ENCODE measurements around the gene EMILIN1. TPM values are rescaled to one million over a fixed set of nuclear protein-coding genes. Genes with fewer than 3 reads are reported as not detected.

The EMILIN1 gene
- total RNA-seq, 2 donors from 2014 or later: 0.42 to 0.93 TPM

DNA sequence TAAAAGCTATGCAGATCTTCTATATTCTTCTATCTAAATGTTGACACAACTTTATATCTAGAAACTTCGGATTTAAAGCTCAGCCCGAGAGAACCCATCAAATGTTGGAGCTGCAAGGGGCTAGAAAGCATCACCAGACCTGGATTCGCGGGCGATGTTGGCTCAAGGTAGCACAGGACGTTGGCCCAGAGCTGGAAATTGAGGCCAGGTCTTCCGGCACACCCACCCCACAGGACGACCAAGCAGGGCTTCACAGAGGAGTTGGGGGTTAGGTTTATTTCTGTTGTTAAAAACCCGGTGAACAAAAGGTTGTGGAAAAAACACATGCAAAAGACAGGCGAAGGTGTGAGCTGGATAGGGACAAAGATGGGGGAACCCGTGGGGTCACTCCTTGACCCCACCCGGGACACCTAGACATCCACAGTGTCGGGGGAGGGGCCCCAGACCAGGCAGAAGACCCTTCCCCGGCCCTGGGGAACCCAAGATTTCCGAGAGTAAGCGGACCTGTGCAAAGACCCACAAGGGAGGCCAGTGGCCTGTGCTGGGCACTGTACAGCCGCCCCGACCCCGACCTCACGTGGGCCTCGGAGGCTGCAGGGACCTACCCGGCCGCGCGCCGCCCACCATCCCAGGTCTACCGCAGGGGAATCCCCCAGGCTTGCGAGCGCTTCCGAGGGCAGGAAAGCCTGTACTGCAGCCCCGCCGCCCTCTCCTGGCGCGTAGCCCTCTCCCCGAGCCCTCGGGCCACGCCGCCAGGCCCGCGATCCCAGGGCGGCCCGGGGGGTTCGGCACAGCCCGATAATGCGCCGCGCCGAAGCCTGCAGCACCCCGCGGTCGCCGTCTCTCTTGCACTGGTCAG, 28.8 kb upstream of the EMILIN1 start:
- H3K4me1 Mint-ChIP-seq: peaks cover 18% of the 10 kb centered on the region
- H3K27me3 Mint-ChIP-seq: peaks cover 6% of the 10 kb centered on the region
- H3K9me3 Mint-ChIP-seq: peaks cover 8% of the 10 kb centered on the region
- peak overlapping the region; percentile 94 for H3K4me3 Mint-ChIP-seq
- peak overlapping the region; percentile 100 for H3K27ac Mint-ChIP-seq
- peaks cover 19% of the 10 kb centered on the region for H3K36me3 Mint-ChIP-seq (ENCODE audit: low read depth)
- ATAC-seq (replicated peaks): peak; percentile 38

DNA sequence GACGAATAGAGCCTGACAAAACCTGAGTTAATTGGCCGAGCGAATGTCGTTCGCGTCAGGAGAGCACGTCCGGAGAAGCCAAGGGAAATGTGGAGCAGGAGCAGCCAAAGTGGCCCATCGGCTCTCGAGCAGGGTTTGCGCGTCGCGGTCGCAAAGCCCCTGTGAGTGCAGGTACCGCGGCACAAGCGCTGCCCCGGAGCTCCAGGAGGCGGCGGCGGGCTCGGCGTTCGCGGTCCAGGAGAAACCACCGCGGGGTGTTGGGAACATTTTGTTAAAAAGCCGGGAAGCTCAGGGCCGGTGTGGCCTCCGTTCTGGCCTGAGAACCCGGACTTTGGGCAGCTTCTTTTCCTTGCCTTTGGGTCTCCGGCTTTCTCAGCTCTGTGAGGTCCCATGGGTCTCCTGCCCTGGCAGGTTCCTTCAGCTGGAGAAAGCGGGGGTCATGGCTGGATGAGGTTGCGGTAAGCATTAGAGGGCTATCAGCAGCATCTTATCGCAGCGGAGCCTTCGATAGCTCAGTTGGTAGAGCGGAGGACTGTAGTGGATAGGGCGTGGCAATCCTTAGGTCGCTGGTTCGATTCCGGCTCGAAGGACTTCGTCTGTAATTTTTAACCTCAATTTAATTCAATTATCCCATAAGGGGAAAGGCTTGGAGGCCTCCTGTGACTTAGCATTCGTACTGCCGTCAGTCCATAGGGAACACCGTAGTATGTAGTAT, 28.0 kb upstream of the EMILIN1 start:
- Mint-ChIP-seq H3K27ac (peak overlapping the region; percentile 100), H3K4me3 (peak overlapping the region; percentile 94), H3K9me3 (peaks cover 8% of the 10 kb centered on the region), H3K36me3 (ENCODE audit: low read depth) (peaks cover 26% of the 10 kb centered on the region), H3K4me1 (peaks cover 18% of the 10 kb centered on the region), H3K27me3 (peaks cover 6% of the 10 kb centered on the region)
- ATAC-seq (replicated peaks): peak; percentile 73

DNA sequence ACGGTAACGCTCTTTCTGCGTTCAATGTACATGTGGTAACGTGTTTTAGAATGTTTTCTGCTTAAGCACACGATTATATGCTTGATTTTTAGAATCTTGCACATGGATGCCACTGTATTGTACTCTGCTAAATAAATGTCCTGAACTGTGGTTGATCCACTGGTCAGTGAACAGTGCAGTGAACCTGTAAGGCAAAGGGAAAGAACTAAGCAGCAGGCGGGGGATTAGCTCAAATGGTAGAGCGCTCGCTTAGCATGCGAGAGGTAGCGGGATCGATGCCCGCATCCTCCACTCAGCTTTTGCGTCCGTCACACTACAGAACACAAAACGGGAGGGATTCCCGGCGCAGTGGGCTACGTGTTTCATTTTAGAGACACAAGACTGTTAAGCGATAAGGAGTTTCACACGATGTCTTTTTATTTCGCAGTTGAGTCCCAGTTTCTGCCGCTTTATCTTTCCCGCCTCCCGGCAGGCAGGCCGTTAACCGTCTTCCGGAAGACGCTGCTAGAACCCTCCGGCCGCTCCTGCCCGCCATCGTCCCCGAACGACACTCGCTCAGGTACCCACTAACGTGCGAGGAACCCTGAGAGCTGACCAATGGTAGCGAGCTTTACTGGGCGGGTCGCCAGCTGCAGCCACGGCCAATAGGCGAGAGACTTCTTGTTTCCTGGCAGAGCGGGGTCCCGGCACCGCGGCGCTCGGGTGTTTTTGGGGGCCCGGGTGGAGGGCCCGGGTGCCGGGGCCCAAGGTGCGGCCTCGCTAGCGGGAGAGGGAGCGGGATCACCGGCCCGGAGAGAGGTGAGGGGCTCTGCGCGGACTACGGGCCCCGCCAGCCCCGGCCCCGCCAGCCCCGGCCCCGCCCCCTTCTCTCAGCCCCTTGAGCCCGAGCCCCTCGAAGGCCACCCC, 27.2 kb upstream of the EMILIN1 start, which contains the start of gene AGBL5:
Gene AGBL5, plus strand, starts transcription at position 673 of the 906 bp plus-strand sequence. CDS start 1,291 bp downstream, outside the sequence.
- H3K27me3 Mint-ChIP-seq: peaks cover 6% of the 10 kb centered on the region
- H3K9me3 Mint-ChIP-seq: peaks cover 8% of the 10 kb centered on the region
- H3K27ac Mint-ChIP-seq: peak within 1 kb of the TSS; percentile 100
- ATAC-seq (replicated peaks): peak; percentile 82
- peaks cover 34% of the 10 kb centered on the region for H3K36me3 Mint-ChIP-seq (ENCODE audit: low read depth)
- peaks cover 18% of the 10 kb centered on the region for H3K4me1 Mint-ChIP-seq
- peak within 1 kb of the TSS; percentile 94 for H3K4me3 Mint-ChIP-seq

DNA sequence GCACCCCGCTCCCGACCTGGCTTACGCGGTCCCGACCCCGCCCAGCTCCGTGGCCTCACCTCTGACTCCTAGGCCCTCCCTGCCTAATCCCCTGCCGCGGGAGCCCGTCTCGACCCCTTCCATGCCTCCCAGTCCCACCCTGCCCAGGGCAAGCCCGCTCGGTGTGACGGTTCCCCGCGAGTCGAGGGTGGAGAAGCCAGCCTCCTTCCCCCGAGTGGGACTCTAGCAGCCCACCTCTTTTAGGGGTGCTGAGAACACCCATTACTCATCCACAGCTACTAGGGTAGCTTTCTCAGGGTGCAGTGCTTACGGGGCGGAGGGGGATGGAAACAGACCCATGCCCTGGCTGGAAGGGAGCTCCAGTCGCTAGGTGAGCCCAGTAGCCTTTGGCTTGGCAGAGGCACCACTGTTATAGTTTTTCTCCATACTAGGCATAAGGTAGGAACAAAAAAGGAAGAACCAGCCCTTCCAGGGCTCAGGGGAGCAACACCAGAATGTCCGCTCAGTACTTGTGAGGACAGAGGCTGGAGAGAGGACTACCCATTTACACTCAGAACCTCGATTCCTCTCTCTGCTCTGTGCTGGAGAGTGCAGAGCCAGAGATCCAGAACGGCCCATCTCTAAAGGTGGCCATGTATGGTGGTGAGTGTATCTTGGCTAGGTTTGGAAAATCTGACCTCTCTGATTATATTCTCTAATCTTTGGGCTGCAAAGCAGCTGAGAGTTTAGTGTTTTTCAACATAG, 26.3 kb upstream of the EMILIN1 start:
- Mint-ChIP-seq H3K9me3 (peaks cover 8% of the 10 kb centered on the region), H3K4me3 (peak overlapping the region; percentile 94)

DNA sequence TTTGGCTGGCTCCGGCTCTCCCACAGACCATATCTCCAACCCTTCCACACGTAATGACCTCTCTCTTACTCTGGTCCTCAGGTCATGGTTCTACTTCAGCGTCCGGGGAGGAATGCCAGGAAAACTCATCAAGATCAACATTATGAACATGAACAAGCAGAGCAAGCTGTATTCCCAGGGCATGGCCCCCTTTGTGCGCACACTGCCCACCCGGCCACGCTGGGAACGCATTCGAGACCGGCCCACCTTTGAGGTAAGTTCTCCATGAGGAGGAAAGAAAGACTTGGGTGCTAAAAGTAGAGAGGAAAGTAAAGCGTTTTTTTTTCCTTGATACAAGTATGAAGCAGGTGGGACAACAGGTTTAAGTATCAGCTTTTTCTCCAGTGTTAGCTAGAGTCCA, 25.1 kb upstream of the EMILIN1 start:
- H3K36me3 Mint-ChIP-seq (ENCODE audit: low read depth): peaks cover 39% of the 10 kb centered on the region
- no peak for ATAC-seq (replicated peaks)
- H3K9me3 Mint-ChIP-seq: peaks cover 8% of the 10 kb centered on the region
- peak overlapping the region; percentile 94 for H3K4me3 Mint-ChIP-seq
- peaks cover 6% of the 10 kb centered on the region for H3K27me3 Mint-ChIP-seq
- H3K27ac Mint-ChIP-seq: no peak overlapping the region
- peaks cover 18% of the 10 kb centered on the region for H3K4me1 Mint-ChIP-seq

More for the DNA sequence above, 26.3 kb upstream of the EMILIN1 start:
- Mint-ChIP-seq H3K4me1 (peaks cover 18% of the 10 kb centered on the region), H3K27ac (peak overlapping the region; percentile 100), H3K36me3 (ENCODE audit: low read depth) (peaks cover 39% of the 10 kb centered on the region), H3K27me3 (peaks cover 6% of the 10 kb centered on the region)
- ATAC-seq (replicated peaks): no peak

DNA sequence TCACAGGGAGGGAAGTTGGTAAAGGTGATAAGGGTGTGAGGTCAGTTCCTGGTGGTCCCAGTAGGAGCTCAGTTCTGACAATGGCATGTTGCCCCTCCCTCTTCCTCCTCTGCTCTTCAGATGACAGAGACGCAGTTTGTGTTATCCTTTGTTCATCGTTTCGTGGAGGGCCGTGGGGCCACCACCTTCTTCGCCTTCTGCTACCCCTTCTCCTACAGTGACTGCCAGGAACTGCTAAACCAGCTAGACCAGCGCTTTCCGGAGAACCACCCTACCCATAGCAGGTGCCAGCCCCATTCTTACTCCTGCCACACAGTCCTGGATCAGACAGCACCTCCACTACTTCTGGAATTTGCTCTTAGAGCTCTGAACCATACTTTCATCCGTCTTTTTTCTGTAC, 24.6 kb upstream of the EMILIN1 start:
- Mint-ChIP-seq H3K4me3 (no peak overlapping the region), H3K27ac (no peak overlapping the region), H3K4me1 (peaks cover 18% of the 10 kb centered on the region), H3K27me3 (peaks cover 6% of the 10 kb centered on the region), H3K36me3 (ENCODE audit: low read depth) (peaks cover 43% of the 10 kb centered on the region), H3K9me3 (peaks cover 8% of the 10 kb centered on the region)
- no peak for ATAC-seq (replicated peaks)

DNA sequence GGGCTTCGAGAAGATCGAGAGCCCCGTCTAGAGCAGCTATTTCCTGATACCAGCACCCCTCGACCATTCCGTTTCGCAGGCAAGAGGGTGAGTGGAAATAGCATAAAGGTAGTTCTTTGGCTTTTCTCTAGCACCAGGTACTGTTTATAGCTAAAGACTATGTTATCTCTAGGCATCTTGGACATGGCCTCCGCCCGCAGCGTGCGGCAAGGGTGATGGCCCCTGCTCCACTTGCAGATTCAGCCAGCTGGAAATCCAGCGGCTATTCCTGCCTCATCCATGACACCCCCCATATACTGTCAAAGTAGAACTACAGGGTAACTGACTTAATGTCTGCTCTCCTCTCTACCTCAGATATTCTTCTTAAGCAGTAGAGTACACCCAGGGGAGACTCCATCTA, 23.7 kb upstream of the EMILIN1 start:
- ATAC-seq (replicated peaks): no peak
- peaks cover 18% of the 10 kb centered on the region for H3K4me1 Mint-ChIP-seq
- H3K9me3 Mint-ChIP-seq: peaks cover 8% of the 10 kb centered on the region
- no peak overlapping the region for H3K27ac Mint-ChIP-seq
- no peak overlapping the region for H3K4me3 Mint-ChIP-seq
- peaks cover 6% of the 10 kb centered on the region for H3K27me3 Mint-ChIP-seq
- H3K36me3 Mint-ChIP-seq (ENCODE audit: low read depth): peaks cover 53% of the 10 kb centered on the region

DNA sequence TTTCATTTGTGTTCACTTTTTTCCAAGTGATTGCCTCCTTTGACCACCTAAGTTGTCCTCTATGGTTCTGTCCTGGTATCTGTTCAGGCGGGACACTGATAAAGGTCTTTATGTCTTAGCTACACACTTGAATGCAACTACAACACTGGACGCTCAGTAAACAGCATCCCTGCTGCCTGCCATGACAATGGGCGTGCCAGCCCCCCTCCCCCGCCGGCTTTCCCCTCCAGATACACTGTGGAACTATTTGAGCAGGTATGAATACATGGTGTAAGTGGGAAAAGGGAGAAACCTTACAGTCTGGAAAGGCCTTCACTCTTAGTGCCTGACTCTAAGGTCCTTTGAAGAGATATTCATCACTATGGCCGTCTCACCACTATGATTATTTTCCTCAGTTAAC, 21.2 kb upstream of the EMILIN1 start:
- ATAC-seq (replicated peaks): no peak
- H3K27ac Mint-ChIP-seq: no peak overlapping the region

DNA sequence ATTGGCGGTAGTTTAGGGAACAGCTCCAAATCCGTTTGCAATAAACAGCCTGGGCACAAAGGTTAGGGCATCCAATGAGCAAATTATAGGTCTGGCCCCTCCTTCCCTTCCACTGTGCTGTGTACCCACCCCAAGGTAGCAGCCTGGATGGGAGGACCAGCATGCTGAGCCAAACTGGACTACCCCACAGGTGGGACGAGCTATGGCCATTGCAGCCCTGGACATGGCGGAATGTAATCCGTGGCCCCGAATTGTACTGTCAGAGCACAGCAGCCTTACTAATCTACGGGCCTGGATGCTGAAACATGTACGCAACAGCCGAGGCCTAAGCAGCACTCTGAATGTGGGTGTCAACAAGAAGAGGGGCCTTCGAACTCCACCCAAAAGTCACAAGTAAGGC, 20.2 kb upstream of the EMILIN1 start:
- H3K27ac Mint-ChIP-seq: no peak overlapping the region
- no peak overlapping the region for H3K4me3 Mint-ChIP-seq
- H3K36me3 Mint-ChIP-seq (ENCODE audit: low read depth): peaks cover 68% of the 10 kb centered on the region
- no peaks in the 10 kb centered on the region for H3K9me3 Mint-ChIP-seq
- peaks cover 7% of the 10 kb centered on the region for H3K4me1 Mint-ChIP-seq
- H3K27me3 Mint-ChIP-seq: no peaks in the 10 kb centered on the region
- ATAC-seq (replicated peaks): no peak

More for the DNA sequence above, 21.2 kb upstream of the EMILIN1 start:
- peaks cover 2% of the 10 kb centered on the region for H3K4me1 Mint-ChIP-seq
- peaks cover 57% of the 10 kb centered on the region for H3K36me3 Mint-ChIP-seq (ENCODE audit: low read depth)
- no peaks in the 10 kb centered on the region for H3K9me3 Mint-ChIP-seq
- H3K27me3 Mint-ChIP-seq: no peaks in the 10 kb centered on the region
- H3K4me3 Mint-ChIP-seq: no peak overlapping the region

DNA sequence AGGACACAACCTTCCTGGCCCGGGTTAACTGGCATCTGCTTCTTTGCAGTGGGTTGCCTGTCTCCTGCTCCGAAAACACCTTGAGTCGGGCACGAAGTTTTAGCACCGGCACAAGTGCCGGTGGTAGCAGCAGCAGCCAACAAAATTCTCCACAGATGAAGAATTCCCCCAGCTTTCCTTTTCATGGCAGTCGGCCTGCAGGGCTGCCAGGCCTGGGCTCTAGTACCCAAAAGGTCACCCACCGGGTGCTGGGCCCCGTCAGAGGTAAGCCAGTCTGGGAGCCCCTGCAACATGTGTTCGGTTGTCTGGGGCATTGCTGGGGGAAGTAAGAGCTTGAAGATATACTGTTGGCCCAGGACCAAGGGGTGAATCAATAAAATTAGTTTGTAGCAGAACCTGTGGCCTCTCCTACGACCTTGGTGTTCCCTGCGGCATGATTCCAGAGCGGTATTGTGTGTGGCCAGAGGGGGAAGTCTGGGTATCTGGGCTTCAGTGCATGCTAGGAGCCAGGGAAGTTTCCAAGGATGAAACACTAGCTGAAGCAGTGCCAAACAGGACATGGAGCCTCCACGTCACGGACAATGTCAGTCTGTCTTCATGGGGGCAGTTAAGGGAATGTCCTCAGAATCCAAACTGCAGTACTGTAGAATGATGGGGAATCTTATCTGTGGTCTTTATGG, 19.1 kb upstream of the EMILIN1 start:
- H3K9me3 Mint-ChIP-seq: no peaks in the 10 kb centered on the region
- H3K27ac Mint-ChIP-seq: no peak overlapping the region
- H3K4me3 Mint-ChIP-seq: no peak overlapping the region
- no peaks in the 10 kb centered on the region for H3K27me3 Mint-ChIP-seq
- ATAC-seq (replicated peaks): no peak
- H3K4me1 Mint-ChIP-seq: peaks cover 7% of the 10 kb centered on the region
- H3K36me3 Mint-ChIP-seq (ENCODE audit: low read depth): peaks cover 77% of the 10 kb centered on the region

DNA sequence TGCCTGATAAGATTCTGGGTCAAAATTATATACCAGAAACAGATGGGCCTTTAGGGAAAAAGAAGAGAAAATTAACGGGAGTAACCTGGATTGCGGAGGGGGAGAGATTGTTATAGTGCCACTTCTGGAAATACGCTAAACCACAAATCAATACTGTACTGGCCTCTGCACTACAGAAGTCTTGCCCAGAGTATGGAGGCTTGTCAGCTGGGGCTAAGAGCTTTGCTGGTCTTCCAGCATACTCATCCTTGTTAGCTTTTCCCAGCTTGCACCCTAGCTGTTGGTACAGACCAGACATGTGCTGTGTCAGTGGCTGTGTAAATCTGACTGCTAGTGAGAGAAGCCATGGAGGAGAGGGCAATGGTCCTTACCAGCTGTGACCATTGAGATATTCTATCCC, 18.1 kb upstream of the EMILIN1 start:
- peaks cover 80% of the 10 kb centered on the region for H3K36me3 Mint-ChIP-seq (ENCODE audit: low read depth)
- peaks cover 10% of the 10 kb centered on the region for H3K4me1 Mint-ChIP-seq
- no peaks in the 10 kb centered on the region for H3K9me3 Mint-ChIP-seq
- H3K27me3 Mint-ChIP-seq: no peaks in the 10 kb centered on the region
- no peak overlapping the region for H3K4me3 Mint-ChIP-seq
- no peak for ATAC-seq (replicated peaks)
- no peak overlapping the region for H3K27ac Mint-ChIP-seq

DNA sequence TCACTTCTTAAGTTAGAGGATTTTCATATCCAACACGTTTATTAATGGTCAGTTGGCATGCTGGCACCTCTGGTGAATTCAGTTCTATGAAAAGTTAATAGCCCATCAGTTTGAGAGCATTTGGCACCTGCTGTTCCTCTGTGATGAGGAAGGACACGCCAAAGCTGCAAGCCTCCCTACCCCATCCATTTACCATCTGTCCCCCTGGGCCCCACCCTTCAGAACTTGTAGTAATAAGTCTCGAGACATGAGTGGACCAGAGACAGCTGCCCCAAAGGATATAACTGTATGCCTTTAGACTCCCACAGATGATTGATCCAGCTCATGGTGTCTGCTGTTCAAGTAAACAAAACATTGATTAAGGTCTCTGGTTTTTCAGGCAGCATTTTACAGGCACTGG, 13.3 kb upstream of the EMILIN1 start:
- Mint-ChIP-seq H3K36me3 (ENCODE audit: low read depth) (peaks cover 97% of the 10 kb centered on the region), H3K27me3 (no peaks in the 10 kb centered on the region), H3K9me3 (no peaks in the 10 kb centered on the region), H3K27ac (peak overlapping the region; percentile 27), H3K4me1 (peaks cover 30% of the 10 kb centered on the region), H3K4me3 (no peak overlapping the region)
- no peak for ATAC-seq (replicated peaks)

DNA sequence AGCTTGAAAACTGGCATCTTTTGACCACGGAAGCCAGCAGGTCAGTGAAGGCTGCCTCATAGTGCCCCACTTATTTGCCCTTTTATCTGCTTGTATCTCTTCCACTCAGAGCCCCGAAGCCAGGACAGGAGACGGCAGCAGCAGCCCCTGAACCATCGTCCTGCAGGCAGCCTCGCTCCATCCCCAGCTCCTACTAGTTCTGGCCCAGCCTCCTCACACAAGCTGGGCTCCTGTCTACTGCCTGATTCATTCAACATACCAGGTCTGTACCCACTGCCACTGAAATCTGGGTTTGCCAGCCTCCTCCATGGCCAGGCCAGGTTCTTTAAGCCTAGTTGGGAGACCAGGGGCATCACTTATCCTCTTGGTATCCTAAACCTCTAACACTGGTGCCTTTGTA, 11.0 kb upstream of the EMILIN1 start:
- Mint-ChIP-seq H3K27ac (no peak overlapping the region), H3K9me3 (no peaks in the 10 kb centered on the region), H3K27me3 (no peaks in the 10 kb centered on the region), H3K4me3 (no peak overlapping the region), H3K36me3 (ENCODE audit: low read depth) (peaks cover 88% of the 10 kb centered on the region), H3K4me1 (peaks cover 33% of the 10 kb centered on the region)
- ATAC-seq (replicated peaks): no peak
